ENCODE measurements around the gene INSYN1. TPM values are rescaled to one million over a fixed set of nuclear protein-coding genes. Genes with fewer than 3 reads are reported as not detected.

Gene INSYN1
- total RNA-seq, 4 donors from 2014 or later, result 2.7 to 11.6 (median 7.7) TPM

- TF ChIP-seq CTCF (IDR thresholded peaks at IDR 0.05 in 4 of 5, conservative IDR thresholded peaks at IDR 0.05 in 1 of 5) (peak; percentile 90 to 94 (median 93)), POLR2A (IDR thresholded peaks at IDR 0.05) (no peak)
- Histone ChIP-seq H3K9me3 (no peaks in the 10 kb centered on the region), H3K27me3 (no peaks in the 10 kb centered on the region), H3K4me3 (no peak overlapping the region), H3K27ac (no peak overlapping the region), H3K4me1 (peaks cover 22 to 26% of the 10 kb centered on the region in 2 donors), H3K36me3 (no peaks in the 10 kb centered on the region)
- in situ Hi-C loops (cut with MboI; ENCODE audit: low sequenced_read_pairs in 4 of 4) (no loop called here), intact Hi-C loops (cut with DNase I; ENCODE audit: low total_unique reads) (loop anchor here (1.0 kb wide), 2 partner anchors 23 to 67 kb away; partner anchors contain the start of gene NPTN)
- ATAC-seq (peak; percentile 73 to 81), DNase-seq (peak; percentile 55 to 73)
Observed at GRCh38 chr15:73700041-73700842, 52.9 kb downstream of the INSYN1 start.

GRCh38 chr15:73699249-73700040 is 53.7 kb downstream of the INSYN1 start:
- TF ChIP-seq CTCF (IDR thresholded peaks at IDR 0.05 in 4 of 5, conservative IDR thresholded peaks at IDR 0.05 in 1 of 5), result no peak
- no peak for TF ChIP-seq POLR2A (IDR thresholded peaks at IDR 0.05)
- no peak overlapping the region for H3K27ac ChIP-seq
- H3K27me3 ChIP-seq, result no peaks in the 10 kb centered on the region
- DNase-seq (no peak), ATAC-seq (no peak)
- H3K4me3 ChIP-seq, result no peak overlapping the region
- in situ Hi-C loops (cut with MboI; ENCODE audit: low sequenced_read_pairs in 4 of 4), result loop anchor here in 3 of 4 donors (5.0 to 10.0 kb wide), 2 partner anchors 62 to 65 kb away; partner anchors contain the start of gene NPTN (in 2 of the 3)
- H3K36me3 ChIP-seq, result no peaks in the 10 kb centered on the region
- intact Hi-C loops (cut with DNase I; ENCODE audit: low total_unique reads), result loop anchor here (1.0 to 5.0 kb wide), 3 partner anchors 22 to 137 kb away; partner anchors contain the start of gene NPTN
- no peaks in the 10 kb centered on the region for H3K9me3 ChIP-seq
- H3K4me1 ChIP-seq, result peaks cover 30 to 32% of the 10 kb centered on the region in 2 donors

GRCh38 chr15:73697033-73697467 is 56.1 kb downstream of the INSYN1 start:
- Histone ChIP-seq H3K4me1 (peaks cover 36 to 39% of the 10 kb centered on the region in 2 donors), H3K27ac (peak overlapping the region; percentile 30 to 68 (median 50)), H3K36me3 (no peaks in the 10 kb centered on the region), H3K9me3 (no peaks in the 10 kb centered on the region), H3K4me3 (no peak overlapping the region), H3K27me3 (no peaks in the 10 kb centered on the region)
- no peak for TF ChIP-seq CTCF (IDR thresholded peaks at IDR 0.05 in 4 of 5, conservative IDR thresholded peaks at IDR 0.05 in 1 of 5)
- no peak for TF ChIP-seq POLR2A (IDR thresholded peaks at IDR 0.05)
- ATAC-seq (peak; percentile 62 to 70), DNase-seq (peak; percentile 64 to 77)
- in situ Hi-C loops (cut with MboI; ENCODE audit: low sequenced_read_pairs in 4 of 4), result loop anchor here in 3 of 4 donors (5.0 to 10.0 kb wide), 2 partner anchors 60 to 62 kb away; partner anchors contain the start of gene NPTN (in 2 of the 3)
- intact Hi-C loops (cut with DNase I; ENCODE audit: low total_unique reads), result loop anchor here (1.0 to 5.0 kb wide), 2 partner anchors 14 to 135 kb away; no protein-coding TSS in a partner anchor

- intact Hi-C loops (cut with DNase I; ENCODE audit: low total_unique reads), result loop anchor here (1.0 to 5.0 kb wide), 2 partner anchors 13 to 134 kb away; no protein-coding TSS in a partner anchor
- no peak for TF ChIP-seq CTCF (IDR thresholded peaks at IDR 0.05 in 4 of 5, conservative IDR thresholded peaks at IDR 0.05 in 1 of 5)
- TF ChIP-seq POLR2A (IDR thresholded peaks at IDR 0.05), result no peak
- no peak for ATAC-seq
- Histone ChIP-seq H3K4me3 (no peak overlapping the region), H3K27me3 (no peaks in the 10 kb centered on the region), H3K9me3 (no peaks in the 10 kb centered on the region), H3K4me1 (peaks cover 37 to 40% of the 10 kb centered on the region in 2 donors), H3K27ac (peak overlapping the region; percentile 30 to 68 (median 50)), H3K36me3 (no peaks in the 10 kb centered on the region)
- no peak for DNase-seq
- in situ Hi-C loops (cut with MboI; ENCODE audit: low sequenced_read_pairs in 4 of 4), result loop anchor here in 3 of 4 donors (5.0 to 10.0 kb wide), 2 partner anchors 59 to 62 kb away; partner anchors contain the start of gene NPTN (in 2 of the 3)
Observed at GRCh38 chr15:73696641-73697001, 56.5 kb downstream of the INSYN1 start.
